ENCODE data around the gene HAT1.
"Not testable (repeated sequence)": the region's sequence is repeated elsewhere in the genome, so short reads cannot be mapped to it uniquely, and the experiment has no call there.

The HAT1 gene, protein sequence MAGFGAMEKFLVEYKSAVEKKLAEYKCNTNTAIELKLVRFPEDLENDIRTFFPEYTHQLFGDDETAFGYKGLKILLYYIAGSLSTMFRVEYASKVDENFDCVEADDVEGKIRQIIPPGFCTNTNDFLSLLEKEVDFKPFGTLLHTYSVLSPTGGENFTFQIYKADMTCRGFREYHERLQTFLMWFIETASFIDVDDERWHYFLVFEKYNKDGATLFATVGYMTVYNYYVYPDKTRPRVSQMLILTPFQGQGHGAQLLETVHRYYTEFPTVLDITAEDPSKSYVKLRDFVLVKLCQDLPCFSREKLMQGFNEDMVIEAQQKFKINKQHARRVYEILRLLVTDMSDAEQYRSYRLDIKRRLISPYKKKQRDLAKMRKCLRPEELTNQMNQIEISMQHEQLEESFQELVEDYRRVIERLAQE

DNA sequence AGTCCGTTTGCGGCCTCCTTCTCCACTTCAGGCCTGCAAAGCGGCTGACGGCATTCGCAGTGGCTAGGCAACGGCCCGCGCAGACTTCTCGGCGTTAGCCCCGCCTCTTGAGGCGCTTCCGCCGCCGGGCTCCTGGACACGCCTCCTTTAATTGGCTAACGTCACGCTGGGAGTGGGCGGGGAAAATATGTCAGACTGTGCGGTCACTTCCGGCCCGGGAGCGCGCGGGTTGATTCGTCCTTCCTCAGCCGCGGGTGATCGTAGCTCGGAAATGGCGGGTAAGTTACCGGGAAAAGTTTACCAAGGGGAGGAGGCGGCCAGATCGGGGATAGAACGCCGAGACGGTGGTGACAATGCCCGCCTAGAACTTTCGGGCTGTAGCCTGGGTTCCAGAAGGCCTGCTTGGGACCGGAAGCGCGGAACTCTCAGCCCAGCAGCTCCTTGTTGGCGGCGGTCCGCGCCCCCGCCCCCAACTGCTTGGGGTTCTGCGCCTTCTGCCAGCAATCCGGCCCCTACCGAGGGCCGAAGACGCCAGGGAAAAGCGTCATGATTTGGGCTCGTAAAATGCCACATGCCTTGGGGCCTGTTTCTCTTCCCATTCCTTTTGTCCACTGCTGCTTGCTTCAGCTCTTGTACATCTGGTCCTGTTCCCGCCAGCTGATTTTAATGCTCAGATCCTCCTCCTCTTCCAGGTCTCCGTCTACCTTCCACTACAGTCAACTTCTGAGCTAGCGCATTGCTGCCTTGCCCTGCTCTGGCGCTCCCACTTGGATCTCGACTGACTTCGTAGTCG is at the start of gene HAT1:
TSS of gene HAT1 (plus strand) at position 232 of the 793 bp plus-strand sequence. CDS start at position 272, 40 bp downstream.
- DNase-seq (ENCODE audit: low read depth) = peak; percentile 87

DNA sequence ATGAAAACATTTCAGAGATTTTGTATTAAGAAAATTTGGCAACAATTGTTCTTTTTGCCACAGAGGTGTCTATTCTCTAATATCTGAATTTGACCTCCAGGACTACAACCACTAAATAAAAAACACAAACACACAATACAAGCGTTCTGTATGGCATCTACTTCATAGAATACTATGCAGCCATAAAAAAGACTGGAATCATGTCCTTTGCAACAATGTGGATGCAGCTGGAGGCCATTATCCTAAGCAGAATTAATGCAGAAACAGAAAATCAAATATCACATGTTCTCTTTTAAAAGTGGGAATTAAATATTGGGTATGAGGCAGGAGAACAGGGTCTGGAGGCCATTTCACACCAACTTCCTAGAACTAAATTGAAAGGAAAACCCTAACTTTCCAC is 47.7 kb upstream of the HAT1 start:
- DNase-seq (ENCODE audit: low read depth) = no peak

DNA sequence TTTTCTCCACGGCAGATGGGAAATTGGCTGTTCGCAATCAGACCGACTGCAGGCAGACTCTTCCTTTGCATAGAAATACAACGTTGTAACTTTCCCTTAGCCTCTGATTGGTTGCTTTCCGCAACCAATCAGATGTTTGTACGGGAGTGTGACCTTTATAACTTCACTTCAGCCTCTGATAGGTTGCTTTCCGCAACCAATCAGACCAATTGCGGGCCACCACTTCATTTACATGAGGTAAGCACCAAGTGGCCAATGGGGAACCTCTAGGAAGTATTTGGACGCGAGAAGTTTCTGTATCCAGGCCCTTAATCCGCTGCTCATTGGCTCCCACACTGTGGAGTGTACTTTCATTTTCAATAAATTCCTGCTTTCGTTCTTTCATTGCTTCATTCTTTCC is 47.3 kb upstream of the HAT1 start:
- no peak for DNase-seq (ENCODE audit: low read depth)

DNA sequence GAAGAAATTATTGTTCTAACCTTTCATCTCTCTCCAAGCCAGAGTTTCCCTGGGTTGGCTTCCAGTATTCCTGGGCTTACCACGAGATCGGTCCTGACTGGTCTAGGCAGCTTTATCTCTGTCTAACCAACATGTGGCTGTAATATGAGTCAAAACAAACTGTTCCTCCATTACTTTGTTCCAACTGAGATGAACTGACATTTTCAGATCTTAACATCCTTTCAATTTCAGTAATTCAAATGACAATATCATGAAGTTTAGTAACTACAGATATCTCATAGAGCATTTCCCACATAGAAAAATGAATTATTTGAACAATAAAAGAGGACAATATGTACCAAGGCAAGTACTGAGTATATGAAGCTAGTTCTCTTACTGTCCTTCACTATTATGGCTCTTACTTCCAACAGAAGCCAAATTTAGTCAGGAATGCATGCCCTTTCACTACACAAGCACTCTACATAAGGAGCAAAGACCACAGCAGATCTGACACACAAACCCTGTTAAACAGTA is 43.7 kb upstream of the HAT1 start:
- peak; percentile 60 for DNase-seq (ENCODE audit: low read depth)

DNA sequence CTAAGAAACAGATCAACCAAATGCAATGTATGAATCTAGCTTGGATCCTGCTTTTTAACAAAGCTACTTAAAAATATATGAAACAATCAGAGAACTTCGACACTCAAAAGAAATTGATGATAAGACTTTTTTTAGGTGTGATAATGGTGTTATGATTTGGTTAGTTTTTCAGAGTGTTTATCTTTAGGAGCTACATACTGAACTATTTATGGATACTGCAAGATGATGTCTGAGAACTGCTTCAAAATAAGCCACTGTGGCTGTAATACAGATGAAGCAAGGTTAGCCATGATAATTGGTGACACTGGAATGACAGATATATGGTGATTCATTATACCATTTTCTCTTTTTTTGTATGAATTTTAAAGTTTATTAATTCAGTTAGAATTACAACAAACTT is 42.4 kb upstream of the HAT1 start:
- no peak for DNase-seq (ENCODE audit: low read depth)

DNA sequence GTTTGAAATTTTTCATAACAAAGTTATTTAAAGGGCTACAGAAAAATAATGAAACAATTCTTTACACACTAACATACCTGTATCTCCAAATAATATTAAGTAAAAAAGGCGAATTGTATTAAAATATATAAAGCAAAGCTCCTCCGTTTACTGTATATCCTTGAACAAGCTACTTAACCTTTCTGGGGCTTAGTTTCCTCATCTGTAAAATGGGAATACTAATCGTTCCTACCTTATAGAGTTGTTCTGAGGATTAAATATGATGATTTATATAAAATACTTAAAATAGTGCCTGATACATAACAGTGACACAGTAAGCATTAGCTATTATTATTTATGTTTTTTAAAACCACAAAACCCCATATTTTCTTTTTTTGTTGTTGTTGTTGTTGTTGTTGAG is 41.5 kb upstream of the HAT1 start:
- DNase-seq (ENCODE audit: low read depth) = no peak

DNA sequence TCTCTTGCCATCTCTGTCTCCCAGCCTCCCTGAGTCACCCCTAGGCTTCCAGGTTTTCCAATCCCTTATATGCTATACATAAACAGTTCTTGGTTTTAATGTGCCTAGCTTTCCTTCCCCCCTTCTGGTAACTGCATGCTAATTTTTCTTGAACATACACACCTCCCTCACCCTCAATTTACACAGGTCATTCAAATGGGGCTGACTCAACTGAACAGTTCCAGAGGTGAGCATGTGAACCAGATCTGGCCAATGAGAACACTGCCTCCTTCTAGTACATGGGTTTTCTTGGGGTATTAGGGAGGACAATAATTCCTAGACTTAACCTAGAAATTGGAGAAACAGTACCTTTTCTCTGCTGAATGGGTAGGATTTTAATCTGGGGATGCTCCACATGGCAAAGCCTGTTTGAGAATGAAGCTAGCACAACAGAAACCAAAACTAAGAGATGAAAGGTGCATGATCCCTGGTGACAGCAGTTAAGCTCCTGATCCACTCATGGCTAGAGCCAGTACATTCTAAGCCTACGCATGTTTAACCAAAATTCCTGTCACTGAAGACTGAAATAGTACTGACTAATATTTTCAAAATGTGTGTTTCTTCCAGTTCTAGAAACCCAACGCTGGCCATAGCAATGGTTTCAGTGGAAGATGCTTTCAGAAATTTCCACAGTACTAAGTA is 40.0 kb upstream of the HAT1 start:
- no peak for DNase-seq (ENCODE audit: low read depth)

DNA sequence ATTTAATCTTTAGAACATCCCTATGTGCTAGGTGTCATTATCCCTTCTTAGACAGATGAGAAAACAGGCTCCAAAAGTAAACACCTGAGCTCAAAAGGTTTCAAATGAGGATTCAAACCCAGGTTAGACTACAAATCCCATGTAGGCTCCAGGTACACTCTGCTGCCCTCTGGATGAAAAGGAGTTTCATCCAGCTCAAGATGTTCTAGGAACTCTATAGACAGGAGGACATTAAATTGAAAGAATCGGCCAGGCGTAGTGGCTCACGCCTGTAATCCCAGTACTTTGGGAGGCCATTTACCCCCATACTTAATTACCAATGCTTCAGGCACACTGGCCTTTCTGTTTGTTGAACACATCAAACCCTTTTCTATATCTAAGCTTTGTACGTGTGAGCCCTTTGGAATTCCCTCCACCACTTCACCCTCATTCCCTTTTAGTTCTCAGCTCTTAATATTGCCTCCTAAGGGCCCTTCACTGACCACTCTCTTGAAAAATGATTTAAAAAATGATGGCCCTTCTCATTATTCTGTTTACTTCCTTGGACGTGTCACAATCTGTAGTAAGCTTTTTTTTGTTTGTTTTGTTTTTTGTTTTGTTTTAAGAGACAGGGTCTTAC is 38.9 kb upstream of the HAT1 start:
- DNase-seq (ENCODE audit: low read depth) = no peak

DNA sequence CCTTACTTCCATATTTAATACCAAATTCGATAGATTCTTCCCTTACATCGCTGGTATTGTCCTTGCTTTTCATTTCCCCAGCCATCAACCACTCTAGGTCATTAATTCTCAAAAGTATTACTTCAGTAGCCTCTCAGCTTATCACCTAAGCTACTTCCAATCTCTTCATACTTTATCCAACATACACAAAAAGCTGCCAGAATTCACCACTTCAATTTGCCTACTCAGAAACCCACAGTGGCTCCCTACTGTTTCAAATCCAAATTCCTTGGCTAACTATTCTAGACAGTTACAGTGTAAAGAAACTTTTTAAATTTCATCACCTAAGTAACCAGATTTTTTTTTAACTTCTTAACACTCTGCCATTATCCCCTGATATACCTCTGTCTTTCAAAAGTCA is 32.9 kb upstream of the HAT1 start:
- no peak for DNase-seq (ENCODE audit: low read depth)

DNA sequence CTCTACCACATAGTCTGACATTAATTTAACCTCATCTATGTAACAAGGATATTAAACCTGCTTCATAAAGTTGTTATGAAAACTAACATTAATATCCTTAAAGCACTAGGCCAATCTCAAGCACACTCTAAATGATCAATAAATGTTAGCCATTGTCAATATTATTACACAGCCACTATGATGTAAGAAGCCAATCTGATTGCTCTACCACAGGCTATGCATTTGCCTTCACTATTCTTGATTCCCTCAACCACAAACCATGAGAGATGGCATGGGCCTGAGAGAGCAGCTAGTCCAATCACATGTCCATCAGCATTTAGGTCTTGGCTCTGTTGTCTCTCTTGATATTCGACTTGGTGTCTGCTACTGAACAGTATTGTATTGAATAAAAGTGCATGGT is 32.5 kb upstream of the HAT1 start:
- no peak for DNase-seq (ENCODE audit: low read depth)

DNA sequence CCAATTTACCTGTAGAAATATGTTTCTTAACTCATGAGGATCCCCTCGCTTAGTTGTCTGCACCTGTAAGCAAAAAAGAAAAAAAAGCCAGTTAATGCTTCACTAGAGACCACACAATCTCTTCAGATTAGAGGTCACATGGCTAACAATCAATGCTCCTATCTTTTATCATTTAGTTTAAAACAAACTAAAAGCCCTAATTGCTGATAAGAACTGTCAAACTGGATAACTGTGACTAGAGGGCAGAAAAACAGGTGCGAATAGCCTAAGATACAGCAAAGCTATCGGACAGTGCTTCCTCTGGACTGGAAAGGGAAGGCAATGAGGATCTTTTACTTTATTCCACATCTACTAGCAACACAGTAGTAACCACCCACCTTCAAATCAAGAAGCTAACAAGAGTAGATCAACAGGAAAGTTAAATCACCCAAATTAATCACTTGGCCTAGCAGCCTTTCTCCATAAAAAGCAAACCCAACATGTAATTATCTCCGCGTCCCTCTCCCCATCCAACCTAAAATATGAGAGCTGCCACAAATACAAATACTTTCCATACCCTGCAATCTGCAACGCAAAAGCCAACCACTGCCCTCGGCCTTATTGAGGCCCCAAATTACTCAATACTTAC is 29.0 kb upstream of the HAT1 start:
- no peak for DNase-seq (ENCODE audit: low read depth)

DNA sequence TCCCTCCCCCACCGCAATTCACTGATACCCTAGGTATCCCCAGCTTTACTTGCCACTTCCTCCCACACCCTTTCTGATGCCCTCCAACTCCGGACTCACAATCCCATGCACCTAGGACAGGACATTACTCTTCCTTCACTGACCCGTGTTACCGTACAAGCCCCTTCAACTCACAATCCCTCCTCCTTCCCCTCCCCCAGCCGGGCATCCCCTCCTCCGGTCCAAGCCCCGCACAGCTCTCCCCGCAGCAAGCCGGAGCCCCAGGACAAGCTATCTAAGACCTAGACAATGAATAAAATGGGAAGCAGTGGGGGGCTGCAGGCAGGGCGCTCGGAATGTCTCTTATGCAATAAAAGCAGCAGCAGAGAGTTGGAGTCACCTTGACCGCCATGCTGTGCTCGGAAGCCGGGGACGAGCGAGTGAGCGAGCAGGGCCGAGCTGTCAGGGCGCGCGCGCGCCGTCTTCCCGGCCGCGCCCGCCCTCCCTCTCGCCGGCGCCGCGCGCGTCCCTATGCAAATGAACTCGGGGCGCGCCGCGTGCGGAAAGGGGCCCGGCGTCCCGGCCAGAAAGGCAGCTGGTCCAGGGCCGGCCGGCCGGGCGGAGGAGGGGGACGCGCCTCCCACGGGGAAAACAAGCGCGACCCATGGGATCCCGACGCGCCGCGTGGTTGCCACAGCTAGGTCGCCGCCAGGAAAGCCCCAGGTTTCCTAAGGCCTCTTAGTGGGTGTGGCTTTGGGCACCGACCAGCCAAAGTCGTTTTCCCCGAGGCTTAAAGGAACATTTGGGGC is 28.2 kb upstream of the HAT1 start, which contains the start of gene SLC25A12:
TSS of gene SLC25A12 (minus strand) at position 421 of the 788 bp plus-strand sequence. CDS start at position 391, 30 bp downstream.
- no peak for DNase-seq (ENCODE audit: low read depth)

DNA sequence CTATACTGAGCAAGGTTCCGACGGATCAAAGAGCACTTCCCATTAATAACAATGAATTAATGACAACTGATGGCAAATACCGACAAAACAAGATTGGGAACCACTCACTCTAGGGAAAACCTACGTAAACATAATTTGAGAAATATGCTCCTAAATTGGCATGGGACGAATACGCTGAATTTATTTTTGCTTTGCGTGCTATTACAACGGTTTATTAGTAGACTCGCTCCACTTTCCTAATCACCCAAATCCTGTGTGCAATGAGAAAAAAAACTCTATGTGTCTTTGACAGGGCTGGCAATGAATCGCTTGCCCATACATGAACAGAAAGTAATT is 27.7 kb upstream of the HAT1 start:
- no peak for DNase-seq (ENCODE audit: low read depth)

DNA sequence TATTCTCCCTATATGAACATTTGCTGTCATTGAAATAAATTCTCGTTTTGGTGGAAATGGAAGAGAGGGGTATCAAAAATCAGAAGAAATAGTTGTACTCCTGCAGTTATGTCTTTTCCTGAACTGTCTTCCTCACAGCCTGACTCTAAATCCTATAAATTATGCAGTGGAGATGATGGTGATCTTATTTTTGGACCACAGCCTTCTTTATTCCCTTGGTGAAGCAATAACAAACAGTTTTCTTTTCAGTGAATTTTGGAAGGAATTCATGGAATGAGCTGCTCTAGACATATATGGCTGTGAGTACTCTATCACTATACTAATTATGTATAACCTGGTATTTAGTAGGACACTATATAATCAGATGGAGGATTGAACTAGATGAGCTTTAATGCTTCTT is 26.5 kb upstream of the HAT1 start:
- DNase-seq (ENCODE audit: low read depth) = no peak

DNA sequence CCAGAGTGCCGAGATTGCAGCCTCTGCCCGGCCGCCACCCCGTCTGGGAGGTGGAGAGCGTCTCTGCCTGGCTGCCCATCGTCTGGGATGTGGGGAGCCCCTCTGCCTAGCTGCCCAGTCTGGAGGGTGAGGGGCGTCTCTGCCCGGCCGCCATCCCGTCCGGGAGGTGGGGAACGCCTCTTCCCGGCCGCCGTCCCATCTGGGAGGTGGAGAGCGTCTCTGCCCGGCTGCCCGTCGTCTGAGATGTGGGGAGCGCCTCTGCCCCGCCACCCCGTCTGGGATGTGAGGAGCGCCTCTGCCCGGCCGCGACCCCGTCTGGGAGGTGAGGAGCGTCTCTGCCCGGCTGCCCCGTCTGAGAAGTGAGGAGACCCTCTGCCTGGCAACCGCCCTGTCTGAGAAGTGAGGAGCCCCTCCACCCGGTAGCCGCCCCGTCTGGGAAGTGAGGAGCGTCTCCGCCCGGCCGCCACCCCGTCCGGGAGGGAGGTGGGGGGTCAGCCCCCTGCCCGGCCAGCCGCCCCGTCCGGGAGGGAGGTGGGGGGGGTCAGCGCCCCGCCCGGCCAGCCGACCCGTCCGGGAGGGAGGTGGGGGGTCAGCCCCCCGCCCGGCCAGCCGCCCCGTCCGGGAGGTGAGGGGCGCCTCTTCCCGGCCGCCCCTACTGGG is 22.5 kb upstream of the HAT1 start:
- DNase-seq (ENCODE audit: low read depth) = not testable (repeated sequence)

DNA sequence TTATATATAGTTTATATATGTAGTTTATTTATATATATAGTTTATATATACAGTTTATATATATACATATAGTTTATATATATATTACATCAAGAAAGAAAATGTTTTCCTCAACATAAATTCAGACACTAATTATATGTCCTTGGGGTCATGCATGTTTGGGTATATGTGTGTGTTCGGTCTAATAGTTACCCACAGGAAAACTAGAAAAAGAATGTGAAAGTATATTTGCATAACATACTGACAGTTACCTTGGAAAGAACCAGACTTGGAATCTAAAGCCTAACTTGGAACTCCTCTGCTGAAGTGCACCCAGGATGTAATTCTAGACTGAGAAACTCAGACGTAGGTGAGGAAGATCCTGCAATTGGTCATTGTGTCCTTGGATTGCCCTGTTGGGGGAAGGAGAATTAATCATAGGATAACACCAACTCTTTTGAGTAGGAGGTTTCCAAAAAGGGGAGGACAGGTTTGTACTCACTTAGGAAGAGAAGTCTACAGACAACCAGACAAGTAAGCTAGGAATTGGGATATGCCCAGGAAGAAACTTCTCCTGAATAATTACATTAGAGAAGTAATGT is 19.3 kb upstream of the HAT1 start:
- DNase-seq (ENCODE audit: low read depth) = no peak

DNA sequence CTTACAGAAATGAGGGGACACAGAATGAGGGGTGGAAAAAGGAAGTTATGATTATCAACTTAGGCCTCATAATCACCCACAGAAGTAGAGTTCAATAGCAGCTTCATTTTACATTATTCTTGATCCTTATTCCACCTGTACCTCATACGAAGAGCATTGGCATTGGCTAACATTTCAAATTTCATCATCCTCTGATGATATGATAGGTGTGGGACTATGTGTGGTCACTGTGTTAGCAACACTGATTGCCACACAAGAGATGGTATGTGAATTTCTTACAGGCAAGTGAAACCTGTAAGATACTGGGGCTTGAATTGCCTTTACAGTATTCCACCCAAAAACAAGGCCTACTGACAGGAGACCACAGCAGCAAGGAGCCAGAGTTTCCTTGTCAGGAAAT is 14.0 kb upstream of the HAT1 start:
- DNase-seq (ENCODE audit: low read depth) = no peak

DNA sequence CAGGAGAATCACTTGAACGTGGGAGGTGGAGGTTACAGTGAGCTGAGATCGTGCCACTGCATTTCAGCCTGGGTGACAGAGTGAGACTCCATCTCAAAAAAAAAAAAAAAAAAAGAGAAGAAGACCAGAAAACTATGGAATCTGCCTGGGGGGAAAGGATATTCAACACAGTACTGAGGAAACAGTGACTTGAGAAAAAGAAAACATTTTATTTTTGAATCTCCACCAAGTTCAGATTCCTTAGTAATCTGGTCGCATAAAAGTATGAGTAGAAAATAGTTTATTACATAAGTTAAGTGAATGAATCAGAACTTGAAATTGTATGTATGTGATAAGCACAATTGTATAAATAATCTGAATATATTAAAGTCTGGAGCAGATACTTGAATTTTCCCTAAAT is 13.0 kb upstream of the HAT1 start:
- no peak for DNase-seq (ENCODE audit: low read depth)

DNA sequence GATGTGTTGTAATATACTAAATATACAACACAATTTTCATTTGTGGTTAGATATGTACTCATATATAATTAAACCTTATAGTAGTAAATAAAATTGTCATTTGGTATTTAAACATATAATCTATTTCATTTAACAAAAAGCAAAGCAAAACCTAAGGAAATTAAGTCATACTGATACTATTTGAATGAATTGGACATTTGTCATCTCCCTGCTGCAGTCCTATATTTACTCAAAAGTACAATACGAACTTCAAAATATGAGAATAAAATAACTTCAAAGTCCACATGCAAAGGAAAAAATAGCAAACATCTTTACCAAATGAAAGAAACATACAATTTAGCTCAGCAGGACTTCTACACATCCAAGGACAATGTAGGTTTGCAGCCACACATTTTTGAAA is 11.8 kb upstream of the HAT1 start:
- DNase-seq (ENCODE audit: low read depth) = no peak

DNA sequence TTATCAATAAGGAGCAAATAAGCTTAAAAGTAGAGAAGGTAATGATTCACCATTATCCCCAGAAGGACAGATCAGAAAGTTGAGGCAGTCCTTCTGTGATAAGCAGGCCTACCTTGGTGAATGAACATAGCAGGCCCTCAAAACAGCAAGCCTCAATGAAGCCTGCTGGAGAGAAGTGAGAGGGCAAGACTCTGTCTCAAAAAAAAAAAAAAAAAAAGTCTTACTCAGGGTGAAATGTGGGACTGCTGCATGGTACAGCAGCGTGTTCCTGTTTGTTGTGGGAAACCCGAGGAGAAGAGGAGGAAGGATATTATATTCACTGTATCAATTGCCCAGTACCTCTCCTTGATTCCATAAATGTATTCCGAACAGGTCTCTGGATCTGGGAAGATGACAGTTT is 8.7 kb upstream of the HAT1 start:
- no peak for DNase-seq (ENCODE audit: low read depth)

Measured in non-pigmented ciliary epithelial cell (primary cell).